GM21360 (cell line): ENCODE measurements around the gene GORASP1.
"Not testable (repeated sequence)": the region's sequence is repeated elsewhere in the genome, so short reads cannot be mapped to it uniquely, and the experiment has no call there.

Experiments used
- ATAC-seq: cut with Tn5 transposase; IDR thresholded peaks from one replicate; pipeline ENCODE4 v1.9.1; 2021; ENCODE audit warnings: mild to moderate bottlenecking, moderate library complexity; ENCODE audit not compliant: unreplicated experiment

GORASP1 gene

DNA sequence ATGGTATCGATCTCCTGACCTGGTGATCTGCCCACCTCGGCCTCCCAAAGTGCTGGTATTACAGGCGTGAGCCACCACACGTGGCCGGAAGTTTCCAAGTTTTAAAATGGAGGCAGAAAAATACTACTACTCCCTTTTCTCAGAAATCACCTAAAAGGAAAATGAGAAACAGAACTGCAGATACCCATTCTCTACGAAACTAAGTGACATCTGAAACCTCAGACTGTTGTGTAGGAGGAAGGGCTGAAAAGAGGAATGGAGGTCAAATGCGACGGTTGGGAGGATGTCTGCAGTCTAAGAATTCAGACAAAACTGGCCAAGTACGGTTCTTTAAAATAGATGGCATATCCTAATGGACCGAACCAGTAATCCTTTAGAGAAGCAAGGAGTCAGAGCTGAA is 31.5 kb downstream of the GORASP1 start:
- ATAC-seq = no peak

DNA sequence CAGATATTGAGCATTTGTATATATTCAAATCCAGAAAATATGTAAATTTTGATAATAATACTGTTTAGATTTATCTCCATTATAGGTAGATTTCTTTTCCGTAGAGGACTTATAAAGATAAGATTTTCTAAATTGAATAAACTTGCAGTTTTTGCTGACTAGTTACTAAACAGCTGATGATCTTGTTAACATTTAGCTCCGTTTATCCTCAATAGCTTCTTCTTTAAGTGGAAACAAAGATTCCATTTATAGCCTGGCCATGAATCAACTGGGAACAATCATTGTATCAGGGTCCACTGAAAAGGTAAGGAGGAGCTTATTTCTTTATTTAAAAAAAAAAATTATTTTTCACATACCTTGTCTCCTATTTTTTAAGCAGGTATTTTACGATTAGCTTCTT is 38.9 kb downstream of the GORASP1 start:
- no peak for ATAC-seq

DNA sequence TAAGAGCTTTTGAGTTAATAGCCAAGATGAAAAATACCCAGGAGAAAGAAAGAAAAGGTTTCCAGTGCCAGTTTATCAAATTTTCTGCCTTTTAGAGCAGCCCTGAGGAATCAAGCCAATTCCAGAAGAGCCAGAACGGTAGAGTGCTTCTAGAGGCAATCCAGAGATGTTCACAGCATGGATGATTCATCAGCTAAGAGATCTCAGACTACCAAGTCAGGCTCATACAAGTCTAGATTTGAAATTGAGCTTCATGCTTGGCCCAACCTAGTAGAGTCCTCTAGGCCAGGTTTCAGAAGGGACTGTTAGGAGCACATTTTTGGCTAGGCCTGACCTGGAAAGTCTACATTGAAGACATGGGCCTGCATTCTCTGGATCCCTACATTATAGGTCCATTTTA is 40.1 kb downstream of the GORASP1 start:
- no peak for ATAC-seq

DNA sequence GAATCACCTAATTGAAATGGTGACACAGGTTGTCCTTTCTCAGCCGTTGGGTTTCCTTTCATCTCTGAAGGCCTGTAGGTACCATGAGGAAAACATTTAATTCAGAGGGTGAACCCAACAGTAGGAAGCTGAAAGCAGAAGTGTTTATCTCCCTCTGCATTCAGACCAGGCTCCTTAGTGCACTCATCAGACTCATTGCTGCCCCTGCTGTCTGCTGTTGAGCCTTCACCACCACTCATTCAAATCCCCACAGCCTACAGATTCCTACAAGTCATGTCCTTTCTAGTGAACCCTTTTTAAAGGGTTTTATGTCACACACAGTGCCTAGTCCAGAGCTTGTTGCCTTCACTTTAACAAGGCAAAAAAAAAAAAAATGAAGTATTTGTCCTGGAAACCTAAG is 42.2 kb downstream of the GORASP1 start:
- ATAC-seq = peak; percentile 100

DNA sequence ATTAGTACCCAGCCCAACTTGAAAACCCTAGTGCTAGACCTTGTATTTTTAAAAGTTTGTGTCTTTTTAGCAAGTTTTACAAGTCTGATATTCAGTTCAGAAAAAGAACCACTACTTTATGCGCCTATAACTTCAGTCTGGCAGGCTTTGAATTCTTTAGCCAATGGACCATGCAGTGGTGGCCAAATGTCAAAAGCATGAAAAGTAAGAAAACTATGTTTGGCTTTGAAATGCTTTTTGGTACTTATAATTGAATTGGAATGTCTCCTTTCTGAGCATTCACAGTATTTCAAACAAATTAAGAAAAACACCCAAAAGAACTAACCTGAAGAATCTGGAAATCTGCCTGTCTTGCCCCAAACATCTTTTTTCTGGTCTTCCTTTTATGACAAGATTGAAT is 42.8 kb downstream of the GORASP1 start:
- no peak for ATAC-seq

DNA sequence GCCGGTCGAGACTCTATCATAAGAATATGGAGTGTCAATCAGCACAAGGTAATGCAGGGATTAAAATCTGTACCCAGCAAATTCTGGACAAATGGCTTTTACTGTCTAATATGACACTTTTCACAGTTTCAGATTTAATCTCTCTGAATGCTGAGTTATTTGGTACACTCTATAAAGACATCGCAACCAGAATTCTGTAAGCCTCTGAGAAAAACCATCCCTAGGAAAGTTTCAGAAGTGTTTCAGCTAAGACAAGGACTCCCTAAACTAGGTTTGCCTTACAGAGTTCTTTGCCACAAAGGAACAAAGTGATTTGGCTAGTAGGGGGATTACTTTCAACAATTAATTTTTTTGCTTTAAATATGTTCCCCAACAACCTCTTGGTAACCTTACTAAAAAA is 44.3 kb downstream of the GORASP1 start:
- no peak for ATAC-seq

DNA sequence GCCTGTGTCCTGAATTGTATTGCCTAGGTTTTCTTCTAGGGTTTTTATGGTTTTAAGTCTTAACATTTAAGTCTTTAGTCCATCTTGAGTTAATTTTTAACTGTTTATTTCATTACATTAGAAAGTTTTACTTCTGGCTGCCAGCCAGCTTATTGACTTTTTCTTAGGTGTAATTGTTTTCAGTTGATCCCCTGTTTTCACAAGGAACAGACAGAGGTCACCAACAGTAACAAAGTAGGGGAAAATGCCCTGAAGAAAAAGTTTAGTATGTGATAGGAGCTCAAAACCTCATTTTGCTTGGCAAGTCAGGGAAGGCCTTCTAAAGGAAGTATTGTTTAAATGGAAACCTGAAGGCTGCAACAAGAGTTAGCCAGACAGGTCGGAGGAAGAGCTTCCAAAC is 45.2 kb downstream of the GORASP1 start:
- ATAC-seq = no peak

DNA sequence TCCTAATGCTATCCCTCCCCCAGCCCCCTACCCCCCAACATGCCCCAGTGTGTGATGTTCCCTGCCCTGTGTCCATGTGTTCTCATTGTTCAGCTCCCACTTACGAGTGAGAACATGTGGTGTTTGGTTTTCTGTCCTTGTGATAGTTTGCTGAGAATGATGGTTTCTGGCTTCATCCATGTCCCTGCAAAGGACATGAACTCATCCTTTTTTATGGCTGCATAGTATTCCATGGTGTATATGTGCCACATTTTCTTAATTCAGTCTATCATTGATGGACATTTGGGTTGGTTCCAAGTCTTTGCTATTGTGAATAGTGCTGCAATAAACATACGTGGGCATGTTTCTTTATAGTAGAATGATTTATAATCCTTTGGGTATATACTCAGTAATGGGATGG is 46.2 kb downstream of the GORASP1 start:
- ATAC-seq = not testable (repeated sequence)

DNA sequence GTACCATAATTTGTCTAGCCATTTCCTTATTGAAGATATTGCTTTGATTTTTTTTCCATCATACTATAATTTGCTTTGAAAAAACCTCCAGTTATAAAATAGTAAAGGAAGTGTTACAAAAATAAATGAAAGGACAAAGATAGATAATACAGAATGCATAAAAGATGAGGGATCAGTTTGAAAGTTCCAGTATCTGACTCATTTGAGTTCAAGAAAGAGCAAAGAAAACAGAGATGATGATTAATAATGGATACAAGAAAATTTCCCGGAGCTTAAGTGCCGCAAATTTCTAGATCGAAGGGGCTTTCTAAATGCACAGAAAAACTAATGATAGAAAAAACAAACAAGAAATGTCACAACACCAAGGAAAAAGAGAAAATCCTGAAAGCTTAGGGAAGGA is 51.3 kb downstream of the GORASP1 start:
- ATAC-seq = no peak

DNA sequence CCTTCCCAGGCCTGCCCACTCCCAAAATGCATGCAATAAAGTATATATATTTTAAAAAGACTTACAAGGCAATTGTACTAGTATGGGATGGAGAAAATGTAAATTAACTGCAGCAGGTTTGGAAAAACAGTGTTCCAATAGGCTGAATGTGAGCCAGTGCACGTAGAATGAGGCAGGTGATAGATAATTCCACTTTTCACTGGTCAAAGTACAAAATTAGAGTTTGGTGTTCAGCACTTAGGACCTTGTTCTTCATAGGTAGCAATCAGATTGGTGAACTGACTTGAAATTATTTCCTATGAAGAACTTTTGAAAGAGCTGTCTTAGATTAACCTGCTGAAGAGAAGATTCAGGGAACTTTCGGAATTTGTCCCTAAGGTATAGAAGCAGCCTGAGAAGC is 53.7 kb downstream of the GORASP1 start:
- no peak for ATAC-seq

DNA sequence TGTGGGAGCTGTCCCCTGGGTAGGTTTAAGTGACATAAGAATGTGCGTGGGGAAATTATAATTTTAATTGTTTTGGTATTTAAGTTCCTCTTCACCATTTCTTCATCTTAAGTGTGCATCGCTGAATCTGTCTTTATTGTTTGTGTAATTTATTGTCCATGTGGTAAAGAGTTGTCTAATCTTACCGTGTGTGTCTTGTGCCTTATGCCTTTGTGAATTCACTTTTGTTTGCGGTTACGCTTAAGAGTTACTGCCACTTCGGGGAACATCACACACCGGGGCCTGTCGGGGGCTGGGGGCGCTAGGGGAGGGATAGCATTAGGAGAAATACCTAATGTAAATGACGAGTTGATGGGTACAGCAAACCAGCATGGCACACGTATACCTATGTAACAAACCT is 54.8 kb downstream of the GORASP1 start:
- no peak for ATAC-seq

DNA sequence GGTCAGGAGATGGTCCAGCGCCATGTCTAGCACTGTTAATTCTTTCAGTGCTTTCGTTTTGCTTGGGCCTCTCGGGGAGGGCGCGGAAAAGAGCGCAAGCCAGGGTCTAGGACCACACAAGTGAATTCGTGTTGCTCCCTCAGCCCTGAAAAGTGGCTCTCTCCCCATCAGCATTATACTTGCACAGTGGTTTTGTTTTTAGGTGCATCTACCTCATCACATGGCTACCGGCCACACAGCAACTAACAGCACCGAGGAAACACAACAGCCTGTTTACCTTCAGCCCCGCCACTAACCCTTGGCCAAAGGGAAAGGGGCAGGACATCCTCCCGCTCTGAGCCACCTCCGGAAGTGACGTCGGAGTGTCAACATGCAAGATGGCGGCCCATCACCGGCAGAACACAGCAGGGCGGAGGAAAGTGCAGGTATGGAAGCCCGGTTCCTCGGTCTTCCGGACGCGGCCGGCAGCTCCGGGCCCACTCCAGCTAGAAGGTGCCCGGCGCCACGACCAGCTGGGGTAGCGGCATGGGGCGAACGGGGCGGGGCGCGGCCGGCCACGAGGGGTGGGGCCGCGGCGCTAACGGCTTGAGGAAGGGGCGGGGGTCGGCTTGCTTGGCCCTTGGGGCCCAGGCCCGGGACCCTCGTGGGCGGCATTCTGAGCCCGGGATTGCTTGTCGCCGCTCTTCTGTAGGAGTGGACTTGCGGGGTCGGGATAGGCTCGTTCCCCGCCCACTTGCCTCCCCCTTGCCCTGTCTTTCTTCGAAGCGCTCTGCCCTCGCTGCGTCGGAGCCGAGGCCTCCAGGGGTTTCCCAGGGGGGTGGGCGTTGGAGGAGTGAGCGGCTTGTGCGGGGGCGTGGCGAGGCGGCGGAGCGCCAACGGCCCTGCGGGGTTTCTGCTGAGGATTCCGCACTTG is 55.5 kb downstream of the GORASP1 start, which contains the start of the genes SCN11A and WDR48:
Gene SCN11A (minus strand): TSS at position 296 of the 913 bp plus-strand sequence. CDS start 101,582 bp downstream, outside the sequence.
Gene WDR48 (plus strand): TSS at position 368 of the 913 bp plus-strand sequence. CDS start 10 bp downstream, at position 378.
- peak; percentile 96 for ATAC-seq

DNA sequence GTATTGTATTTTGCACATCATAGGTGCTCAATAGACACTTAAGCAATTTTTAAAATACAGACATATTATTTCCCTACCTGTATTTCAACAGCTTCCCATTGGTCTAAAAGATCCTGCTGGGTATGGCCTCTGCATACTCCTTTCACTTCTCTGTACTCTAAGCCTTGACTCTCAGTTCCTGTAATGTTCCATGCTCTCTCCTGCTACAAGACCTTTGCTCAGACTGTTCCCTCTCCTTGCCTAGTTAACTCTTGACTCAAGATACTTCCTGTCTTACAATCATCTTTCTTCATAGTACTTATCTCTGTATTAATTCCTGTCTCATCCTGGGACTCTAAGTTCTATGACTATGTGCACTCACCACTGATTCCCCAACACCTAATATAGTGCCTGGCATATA is 57.4 kb downstream of the GORASP1 start:
- no peak for ATAC-seq
